ENCODE measurements around the gene KIF20B.

DNA sequence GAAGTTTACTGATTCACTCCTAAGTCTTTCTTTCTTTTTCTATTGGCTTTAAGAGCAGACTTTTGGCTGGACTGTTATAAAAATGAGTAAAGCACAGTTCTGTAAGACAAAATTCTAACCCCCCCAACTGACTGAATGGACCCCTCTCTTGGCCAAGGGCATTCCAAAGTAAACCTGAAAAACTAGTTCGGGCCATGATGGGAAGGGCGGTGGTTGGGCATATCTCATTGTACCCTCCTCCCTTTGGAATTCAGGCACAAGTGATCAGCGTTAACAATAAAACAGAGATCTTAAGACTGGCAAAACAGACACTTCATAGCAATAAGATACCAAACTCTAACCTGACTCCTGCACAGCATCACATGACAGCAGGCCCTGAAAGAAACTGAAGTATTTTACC lies 6.1 kb upstream of the KIF20B start:
- TF ChIP-seq, protein P1, sequence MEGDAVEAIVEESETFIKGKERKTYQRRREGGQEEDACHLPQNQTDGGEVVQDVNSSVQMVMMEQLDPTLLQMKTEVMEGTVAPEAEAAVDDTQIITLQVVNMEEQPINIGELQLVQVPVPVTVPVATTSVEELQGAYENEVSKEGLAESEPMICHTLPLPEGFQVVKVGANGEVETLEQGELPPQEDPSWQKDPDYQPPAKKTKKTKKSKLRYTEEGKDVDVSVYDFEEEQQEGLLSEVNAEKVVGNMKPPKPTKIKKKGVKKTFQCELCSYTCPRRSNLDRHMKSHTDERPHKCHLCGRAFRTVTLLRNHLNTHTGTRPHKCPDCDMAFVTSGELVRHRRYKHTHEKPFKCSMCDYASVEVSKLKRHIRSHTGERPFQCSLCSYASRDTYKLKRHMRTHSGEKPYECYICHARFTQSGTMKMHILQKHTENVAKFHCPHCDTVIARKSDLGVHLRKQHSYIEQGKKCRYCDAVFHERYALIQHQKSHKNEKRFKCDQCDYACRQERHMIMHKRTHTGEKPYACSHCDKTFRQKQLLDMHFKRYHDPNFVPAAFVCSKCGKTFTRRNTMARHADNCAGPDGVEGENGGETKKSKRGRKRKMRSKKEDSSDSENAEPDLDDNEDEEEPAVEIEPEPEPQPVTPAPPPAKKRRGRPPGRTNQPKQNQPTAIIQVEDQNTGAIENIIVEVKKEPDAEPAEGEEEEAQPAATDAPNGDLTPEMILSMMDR (IDR thresholded peaks at IDR 0.05), result no peak
- TF ChIP-seq POLR2AphosphoS5 (IDR thresholded peaks at IDR 0.05) (no peak), POLR2A (IDR thresholded peaks at IDR 0.05) (no peak)
